Ramos (cell line): ENCODE measurements around the gene ERAP2.
"Not testable (repeated sequence)": the region's sequence is repeated elsewhere in the genome, so short reads cannot be mapped to it uniquely, and the experiment has no call there.

Experiments
- in situ Hi-C: fragments of 300-500 bp; cut with MboI; formaldehyde crosslinking; loops from one replicate; pipeline ENCODE4 v1.14.3; 2022; ENCODE audit warnings: low sequenced_read_pairs; ENCODE audit not compliant: unreplicated experiment

The ERAP2 gene, protein sequence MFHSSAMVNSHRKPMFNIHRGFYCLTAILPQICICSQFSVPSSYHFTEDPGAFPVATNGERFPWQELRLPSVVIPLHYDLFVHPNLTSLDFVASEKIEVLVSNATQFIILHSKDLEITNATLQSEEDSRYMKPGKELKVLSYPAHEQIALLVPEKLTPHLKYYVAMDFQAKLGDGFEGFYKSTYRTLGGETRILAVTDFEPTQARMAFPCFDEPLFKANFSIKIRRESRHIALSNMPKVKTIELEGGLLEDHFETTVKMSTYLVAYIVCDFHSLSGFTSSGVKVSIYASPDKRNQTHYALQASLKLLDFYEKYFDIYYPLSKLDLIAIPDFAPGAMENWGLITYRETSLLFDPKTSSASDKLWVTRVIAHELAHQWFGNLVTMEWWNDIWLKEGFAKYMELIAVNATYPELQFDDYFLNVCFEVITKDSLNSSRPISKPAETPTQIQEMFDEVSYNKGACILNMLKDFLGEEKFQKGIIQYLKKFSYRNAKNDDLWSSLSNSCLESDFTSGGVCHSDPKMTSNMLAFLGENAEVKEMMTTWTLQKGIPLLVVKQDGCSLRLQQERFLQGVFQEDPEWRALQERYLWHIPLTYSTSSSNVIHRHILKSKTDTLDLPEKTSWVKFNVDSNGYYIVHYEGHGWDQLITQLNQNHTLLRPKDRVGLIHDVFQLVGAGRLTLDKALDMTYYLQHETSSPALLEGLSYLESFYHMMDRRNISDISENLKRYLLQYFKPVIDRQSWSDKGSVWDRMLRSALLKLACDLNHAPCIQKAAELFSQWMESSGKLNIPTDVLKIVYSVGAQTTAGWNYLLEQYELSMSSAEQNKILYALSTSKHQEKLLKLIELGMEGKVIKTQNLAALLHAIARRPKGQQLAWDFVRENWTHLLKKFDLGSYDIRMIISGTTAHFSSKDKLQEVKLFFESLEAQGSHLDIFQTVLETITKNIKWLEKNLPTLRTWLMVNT

DNA sequence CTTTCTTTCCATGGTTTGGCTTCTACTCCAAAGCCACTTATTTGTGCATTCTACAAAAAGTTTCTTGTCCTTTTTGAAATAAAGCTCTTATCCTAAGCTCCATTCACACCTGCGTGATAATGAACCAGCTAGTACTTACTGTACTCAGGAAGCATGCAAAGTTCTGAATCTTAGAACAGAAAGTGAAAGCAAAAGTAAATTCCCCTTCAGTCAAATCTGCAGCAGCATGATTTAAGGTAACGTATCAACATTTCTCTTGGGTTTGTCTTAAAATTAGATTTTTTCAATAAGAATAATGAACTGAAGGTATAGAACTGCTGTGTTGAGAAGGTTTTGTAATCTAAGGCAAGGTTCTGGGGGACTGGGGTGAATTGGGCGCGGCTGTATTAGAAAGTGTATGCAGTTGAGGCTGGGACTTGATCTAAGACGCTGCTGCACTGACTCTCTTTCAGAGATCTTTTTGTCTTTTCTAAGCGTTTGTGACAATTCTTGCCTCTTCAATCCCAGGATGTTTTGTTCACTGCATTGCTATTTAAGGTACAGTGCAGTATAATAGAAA is at the start of gene ERAP2:
TSS of gene ERAP2 (plus strand) at position 209 of the 559 bp plus-strand sequence. CDS start 3,186 bp downstream, outside the sequence.
- in situ Hi-C loops: no loop called here

DNA sequence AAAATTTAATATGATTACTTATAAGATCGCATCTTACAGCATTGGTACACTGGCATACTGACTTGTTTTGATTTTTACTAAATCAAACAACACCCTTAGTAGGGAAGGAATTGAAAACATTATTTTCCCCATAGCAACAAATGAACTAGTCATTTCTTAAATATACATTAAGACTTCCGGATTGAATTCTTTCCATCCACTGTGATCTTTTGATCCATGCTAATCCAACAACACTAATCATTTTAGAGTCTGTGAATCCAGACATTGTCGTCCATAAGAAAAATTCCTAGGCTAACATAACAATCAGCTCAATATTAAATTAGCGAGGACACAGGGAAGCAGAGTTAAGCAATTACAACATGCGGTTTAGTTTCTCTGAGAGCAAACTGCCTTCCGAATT is 47.0 kb upstream of the ERAP2 start:
- in situ Hi-C loops: no loop called here

DNA sequence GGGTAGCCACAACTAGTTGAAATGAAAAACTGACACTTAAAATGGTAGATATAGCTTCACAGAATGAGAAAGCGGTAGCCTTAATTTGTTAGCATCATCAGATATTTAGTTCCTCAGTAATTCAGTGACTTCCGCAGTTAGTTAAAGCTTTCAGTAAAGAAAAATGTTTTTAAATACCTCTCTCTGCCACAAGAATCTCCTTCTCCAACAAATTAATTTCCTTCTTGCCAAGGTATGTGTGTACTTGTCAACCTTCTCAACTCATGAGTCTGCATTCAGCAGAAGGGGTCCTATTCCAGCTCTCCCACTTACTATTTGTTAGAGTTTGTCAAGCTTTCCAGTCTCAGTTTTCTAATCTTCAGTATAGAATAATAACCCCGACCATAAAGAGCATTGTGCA is 42.3 kb upstream of the ERAP2 start:
- in situ Hi-C loops: no loop called here

DNA sequence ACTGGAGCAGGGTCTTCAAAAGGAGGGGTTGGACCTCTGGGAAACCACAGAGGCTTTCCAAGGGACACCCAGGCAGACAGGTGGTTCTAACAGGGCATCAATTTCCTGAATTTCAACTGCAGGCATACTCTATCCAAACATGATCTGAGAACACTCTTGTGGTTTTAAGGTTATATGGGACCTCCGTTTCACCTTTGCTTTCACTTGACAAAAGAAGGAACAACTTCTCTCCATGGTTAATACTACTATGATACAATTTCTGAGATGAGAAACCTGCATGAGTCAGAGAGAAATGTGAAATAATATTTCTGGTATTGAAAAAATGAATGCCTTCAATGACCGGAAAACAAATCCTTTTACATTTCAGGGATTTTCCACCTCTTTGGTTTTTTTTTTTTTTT is 40.5 kb upstream of the ERAP2 start:
- in situ Hi-C loops: no loop called here

DNA sequence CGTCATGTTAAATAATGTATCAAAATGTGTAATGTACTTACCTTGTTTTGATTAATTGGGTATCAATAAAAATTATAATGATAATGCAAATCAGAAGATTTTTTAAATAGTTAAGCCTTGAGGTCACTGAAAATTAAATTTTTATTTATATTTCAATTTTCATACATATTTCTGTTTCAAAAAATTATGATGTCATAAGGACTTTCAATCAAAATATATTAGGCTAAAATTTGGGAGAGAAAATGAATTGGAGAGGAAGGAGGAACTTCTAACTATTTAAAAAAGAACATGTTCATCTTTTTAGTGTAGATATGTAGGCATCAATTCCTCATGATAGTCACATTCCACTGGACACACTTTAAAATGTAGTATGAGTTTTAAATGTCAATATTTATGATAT is 39.5 kb upstream of the ERAP2 start:
- in situ Hi-C loops: no loop called here

DNA sequence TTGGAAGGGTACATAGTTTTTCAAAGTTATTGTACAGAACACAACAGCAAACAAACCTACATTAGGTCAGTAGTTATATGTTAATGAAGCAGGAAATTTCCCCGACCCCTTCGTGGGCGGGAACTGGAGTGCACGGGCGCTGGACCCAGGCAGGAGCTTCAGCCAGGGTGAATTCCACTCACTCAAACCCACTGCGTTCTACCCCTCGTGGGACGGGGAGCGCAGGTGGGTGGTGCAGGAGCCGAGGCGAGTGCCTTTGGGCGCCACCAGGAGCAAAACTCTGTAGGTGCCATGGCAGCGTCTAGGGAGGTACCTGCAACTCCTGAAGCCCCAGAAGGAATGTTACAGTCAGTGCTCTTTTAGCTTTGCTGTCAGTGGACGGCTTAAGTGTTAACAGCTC is 39.0 kb upstream of the ERAP2 start:
- in situ Hi-C loops: no loop called here

DNA sequence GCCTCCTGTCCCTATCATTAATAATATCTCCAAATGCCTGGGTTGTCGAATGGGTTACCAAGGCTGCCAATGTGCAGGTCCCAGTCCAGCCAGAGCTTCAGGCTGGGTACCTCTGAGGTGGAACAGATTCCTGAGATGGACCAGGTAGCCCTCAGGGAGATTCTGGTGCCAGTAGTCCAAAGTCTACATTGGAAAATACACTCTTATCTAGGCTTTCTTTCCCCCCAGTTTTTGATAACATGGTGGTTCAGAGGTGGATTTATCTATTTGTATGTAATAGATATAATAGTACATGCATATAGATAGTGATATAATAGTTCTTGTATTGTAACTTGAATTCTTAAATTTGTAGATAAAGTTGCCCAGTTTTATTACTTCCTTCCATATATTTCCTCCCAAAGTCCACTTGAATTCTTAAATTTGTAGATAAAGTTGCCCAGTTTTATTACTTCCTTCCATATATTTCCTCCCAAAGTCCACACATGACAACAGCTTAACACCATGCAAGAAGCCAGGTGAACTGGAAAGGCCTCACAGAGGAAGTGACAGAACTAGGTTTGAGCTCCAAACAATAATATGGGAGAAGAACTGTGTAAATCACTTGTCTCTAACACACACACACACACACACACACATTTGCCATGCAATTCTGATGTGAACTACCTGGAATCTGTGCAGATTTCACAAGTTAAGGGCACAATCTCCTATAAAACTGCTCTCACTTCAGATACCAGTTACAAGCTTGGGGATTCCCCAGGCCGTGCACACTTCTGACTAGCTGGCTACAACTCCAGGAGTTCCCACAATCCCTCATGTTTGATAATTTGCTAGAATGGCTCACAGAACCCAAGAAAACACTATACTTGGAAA is 37.9 kb upstream of the ERAP2 start:
- in situ Hi-C loops: no loop called here

DNA sequence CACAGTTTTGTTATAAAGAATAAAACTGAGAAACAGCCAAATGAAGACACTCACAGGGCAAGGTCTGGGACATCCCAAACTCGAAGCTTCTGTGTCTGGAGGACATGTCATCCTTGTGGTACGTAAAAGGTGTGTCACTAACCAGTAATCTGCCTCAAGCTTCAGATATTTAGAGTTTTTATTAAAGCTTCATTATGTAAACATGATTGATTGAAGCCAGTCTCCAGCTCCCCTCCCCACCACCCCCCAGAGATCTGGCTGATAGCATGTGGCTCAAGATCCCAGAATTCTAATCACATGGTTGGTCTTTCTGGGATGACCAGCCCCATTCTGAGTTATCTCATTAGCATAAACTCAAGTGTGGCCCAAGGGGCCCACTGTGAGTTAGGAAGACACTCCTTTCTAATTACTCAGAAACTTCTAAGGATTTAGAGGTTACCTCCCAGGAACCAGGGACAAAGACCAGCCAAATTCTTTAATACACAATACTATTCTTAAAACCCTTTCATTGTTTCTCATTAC is 37.2 kb upstream of the ERAP2 start:
- in situ Hi-C loops: no loop called here

DNA sequence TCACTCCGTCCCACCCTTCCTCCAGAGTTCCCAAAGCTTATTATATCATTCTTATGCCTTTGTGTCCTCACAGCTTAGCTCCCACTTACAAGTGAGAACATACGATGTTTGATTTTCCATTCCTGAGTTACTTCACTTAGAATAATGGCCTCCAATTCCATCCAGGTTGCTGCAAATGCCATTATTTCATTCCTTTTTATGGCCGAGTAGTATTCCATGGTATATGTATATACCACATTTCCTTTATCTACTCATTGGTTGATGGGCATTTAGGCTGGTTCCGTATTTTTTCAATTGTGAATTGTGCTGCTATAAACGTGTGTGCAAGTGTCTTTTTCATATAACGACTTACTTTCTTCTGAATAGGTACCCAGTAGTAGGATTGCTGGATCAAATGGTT is 34.4 kb upstream of the ERAP2 start:
- in situ Hi-C loops: not testable (repeated sequence)

DNA sequence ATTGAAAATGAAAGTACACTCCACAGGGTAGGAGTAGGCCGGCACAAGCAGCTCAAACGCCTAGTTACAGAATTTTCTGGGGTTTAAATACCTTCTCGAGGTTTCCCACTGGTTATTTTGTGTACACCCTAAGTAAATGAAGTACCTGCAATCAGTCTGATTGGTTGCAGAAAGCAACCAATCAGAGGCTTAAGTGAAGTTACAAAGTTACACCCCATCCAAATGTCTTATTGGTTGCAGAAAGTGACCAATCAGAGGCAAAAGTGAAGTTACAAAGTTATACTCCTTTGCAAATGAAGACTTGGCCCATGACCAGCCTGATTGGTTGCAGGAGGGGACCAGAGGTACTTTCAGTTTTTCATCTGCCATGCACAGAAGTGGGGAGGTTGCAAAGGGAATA is 33.2 kb upstream of the ERAP2 start:
- in situ Hi-C loops: no loop called here

DNA sequence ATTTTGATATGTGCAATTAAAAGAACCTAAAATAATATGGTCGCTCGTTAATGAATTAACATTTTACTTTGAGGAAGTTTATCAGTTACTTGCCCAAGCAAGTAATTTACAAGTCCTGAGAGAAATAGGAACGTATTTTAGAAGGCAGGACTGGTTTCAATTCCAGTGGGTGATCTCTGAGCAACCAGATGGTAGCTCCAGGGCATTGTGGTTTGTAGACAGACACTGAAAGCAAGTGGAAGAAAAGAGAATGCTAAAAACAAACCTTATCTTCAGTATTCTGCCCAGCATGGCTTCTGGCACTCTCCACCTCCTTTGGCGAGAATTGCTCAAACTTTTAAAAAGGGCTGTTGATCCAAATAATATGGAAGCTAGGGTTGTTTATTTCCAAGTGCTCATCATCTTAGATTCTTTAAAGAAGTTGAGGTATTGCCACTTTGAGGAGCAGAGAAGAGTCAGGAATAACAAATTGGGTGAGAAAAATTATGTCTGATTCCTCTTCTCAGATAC is 31.8 kb upstream of the ERAP2 start:
- in situ Hi-C loops: no loop called here

DNA sequence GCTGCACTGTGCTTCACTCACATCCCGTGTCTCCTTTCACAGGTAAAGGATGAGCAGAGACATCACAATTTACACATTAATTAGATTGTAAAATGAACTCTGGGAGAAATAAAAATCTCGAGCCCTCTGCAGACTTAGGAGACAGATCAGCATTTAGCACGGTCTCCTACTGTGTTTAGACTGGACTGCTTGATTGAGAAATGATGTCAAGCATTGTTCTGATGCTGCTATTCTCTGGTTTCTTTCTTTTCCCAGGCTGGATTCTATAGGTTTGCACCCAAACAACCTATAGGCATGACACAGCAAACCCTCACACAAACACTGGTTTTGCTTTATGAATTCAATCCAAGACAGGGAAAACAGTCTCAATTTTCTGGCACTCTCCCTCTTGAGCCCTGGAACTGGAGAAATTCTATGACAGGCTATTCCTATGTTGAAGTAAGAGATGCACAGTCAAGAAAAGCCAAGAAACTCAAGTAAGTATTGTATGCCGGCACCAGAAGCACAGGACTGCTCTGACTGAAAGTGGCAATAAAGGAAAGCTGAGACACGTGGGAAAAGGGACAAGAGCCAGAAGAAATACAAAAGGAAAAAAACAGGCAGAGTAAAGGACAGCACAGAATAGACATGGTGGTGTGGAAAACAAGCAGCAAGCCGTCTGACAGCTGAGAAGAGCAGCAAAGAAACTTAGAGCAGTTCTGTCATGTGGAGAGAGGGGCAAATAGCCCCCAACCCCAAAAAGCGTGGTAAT is 24.8 kb upstream of the ERAP2 start:
- in situ Hi-C loops: no loop called here

DNA sequence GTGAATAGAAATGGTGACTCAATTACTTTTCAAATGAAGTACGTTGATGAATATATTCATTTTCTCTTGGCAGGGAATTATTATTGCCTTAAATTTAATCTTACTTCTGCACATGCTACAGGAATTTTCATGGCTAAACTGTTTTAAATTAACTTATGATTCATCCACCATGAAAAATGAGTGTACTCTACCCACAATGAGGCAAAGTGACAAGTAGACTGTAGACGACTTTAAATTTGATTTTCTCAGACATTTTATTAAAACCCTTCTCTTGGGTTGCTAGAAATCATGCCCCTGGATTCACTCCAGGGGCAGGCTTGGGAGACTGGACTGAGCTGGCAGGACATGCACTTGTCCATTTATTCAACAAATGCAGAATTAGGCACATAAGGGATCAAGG is 23.5 kb upstream of the ERAP2 start:
- in situ Hi-C loops: no loop called here

DNA sequence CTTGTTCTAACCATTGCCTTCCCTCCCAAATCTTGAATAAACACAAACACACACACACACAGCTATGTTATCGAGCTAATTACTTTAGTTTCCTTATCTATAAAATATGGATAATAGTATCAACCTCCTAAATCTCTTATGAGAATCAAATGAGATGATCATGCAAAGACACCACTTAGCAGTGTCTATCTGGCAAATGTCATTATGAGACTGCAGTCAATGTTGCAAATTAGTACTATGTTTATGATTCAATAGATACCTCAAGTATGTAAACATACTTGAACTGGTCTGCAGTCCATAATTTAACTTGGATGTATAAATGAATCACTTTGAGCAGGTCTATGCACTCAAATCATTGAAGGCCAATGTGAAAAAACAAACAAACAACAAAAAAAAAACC is 22.2 kb upstream of the ERAP2 start:
- in situ Hi-C loops: no loop called here

DNA sequence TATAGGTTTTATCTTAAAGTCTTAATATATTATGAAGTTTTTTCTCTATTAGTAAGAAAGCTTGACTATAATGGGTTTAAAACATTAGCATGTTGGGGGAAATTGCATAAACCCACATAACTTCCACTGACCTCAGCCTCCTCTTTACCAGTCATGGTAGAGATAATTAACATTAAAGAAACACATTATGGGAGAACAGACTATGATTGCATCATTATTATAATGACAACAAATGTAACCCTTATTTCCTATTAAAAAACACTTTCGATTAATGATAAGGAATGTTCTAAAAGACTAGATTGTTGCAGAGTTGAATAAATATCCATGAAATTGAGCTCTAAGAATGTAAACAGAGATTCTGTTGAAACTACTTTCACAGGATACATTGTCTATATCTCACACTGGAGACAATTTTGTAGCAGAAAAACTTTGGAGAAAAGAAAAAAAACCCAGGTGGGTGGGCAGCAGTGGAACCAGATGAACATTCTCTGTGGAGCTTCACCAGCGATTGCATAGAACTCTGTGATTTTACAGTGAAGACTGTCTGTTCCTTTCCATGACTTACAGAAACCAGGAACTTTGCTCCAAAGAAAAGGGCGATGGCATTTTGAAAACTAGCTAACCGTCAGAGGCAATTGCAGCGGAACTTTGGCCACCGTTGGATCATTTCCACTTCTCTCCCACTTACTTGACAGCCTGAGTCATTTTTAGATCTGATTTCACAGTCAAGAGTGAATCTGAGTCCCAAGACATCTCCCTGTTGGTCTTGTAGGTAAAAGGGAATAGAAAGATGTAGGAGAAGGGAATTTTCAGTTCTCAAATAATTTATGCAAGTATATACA is 21.0 kb upstream of the ERAP2 start:
- in situ Hi-C loops: loop anchor here (5.0 kb wide), 1 partner anchor 307 kb away; no protein-coding TSS in a partner anchor

DNA sequence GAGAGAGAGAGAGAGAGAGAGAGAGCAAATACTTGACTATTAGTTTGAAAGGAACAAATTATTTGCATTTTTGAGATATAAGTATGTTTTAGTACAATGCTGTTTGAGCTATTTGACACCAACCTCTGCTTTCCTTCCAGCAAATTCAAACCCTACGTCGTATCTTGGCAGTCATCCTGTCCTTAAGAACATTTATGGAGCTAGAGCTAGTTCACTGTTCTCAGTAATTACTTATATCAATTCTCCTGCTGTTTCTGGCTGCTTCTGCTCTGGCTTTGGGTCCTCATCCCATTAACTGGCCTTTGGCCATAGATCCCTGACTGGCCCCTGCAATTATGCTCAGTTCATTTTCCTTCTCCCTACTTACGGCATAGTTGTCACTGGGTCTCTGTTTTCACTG is 19.9 kb upstream of the ERAP2 start:
- in situ Hi-C loops: loop anchor here (5.0 kb wide), 1 partner anchor 306 kb away; no protein-coding TSS in a partner anchor

DNA sequence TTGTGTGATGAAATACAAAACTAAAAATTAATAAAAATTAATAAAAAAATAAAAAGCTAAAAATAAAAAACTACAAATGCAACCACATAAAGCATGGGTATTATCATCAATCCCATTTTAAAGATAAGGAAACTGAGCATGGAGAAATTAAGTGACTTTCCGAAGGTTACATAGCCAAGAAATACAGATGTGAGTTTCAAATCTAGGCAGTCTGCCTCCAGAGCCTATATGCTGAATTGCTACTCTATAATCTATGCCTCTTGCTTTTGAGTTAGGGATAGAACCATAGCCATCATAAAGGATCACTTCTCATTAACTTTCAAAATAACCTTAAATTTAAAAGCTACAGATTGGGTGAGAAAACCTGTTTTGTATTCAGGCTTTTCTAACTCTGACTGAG is 18.8 kb upstream of the ERAP2 start:
- in situ Hi-C loops: loop anchor here (5.0 kb wide), 1 partner anchor 305 kb away; no protein-coding TSS in a partner anchor

DNA sequence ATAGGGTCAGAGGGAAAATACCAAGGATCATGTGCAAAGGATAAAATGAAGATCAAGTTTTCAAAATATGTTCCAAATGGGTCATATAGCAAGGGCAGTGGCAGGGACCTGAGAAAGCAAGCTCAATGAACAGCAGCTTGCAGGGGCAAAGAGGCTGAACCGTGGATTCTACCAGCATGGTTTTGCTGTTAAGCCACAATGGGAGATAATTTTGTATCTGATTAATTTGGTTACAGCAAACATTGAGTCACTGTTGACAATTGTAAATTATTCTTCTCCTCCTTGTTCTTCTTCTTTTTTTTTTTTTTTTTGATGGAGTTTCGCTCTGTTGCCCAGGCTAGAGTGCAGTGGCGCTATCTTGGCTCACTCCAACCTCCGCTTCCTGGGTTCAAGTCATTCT is 18.4 kb upstream of the ERAP2 start:
- in situ Hi-C loops: loop anchor here (5.0 kb wide), 1 partner anchor 304 kb away; no protein-coding TSS in a partner anchor
